Measurements from ENCODE around the gene TMBIM4. TPM values are rescaled to one million over a fixed set of nuclear protein-coding genes. Genes with fewer than 3 reads are reported as not detected.

Gene TMBIM4
- total and polyA plus RNA-seq, 10 of the 15 experiments (the other 5 are each of a cell fraction or from before 2014, with no cell fraction given): 38.8 to 341 (median 82.8) TPM

DNA sequence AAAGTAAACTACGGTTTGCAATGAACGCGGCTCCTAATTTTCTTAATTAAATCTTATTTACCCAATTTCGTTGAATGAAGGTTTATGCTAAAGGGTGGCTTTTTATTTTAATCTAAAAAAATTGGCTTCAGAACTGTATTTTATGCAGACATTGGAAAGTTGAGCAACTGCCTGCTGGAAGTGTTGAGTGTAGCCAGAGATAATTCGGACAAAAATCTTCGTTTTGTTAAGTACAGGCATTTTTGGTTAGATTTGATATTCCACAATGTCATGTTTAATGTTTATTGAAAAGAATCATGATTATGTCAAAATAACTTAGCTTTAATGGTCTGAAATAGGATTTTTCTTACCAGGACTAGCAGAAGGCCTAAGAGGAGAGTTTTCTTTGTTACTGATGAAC is 20.1 kb upstream of the TMBIM4 start:
- intact Hi-C loops (cut with micrococcal nuclease; ENCODE audit: unreplicated experiment): loop anchor here (2.0 kb wide), 1 partner anchor 21 kb away; the partner anchor contains the start of gene TMBIM4
- DNase-seq (ENCODE audit: low read depth, low spot score) (no peak), FAIRE-seq (no peak), ATAC-seq (no peak)
- no TSS peak for BruUV-seq (replicated peaks)
- Histone ChIP-seq H3K4me3 (peak overlapping the region; percentile 55; the same call in 1 of the 2 replicates), H3K36me3 (ENCODE audit: control insufficient read depth in 2 of 2, insufficient read depth in 2 of 2, low read length in 1 of 2) (no peaks in the 10 kb centered on the region; a peak in 1 of 4 replicates), H3K9ac (ENCODE audit: control insufficient read depth, insufficient read depth, low read length) (peak overlapping the region; percentile 75; the same call in 1 of the 2 replicates), H3K79me2 (ENCODE audit: control insufficient read depth, insufficient read depth, low read length) (peaks cover 8% of the 10 kb centered on the region), H3K27me3 (replicated peaks in 1 of 2; ENCODE audit: control insufficient read depth in 2 of 2, insufficient read depth in 2 of 2, low read length in 1 of 2) (peaks cover 0 to 5% of the 10 kb centered on the region in 2 experiments; a peak in 1 of 4 replicates), H2AFZ (ENCODE audit: control insufficient read depth, low read depth, low read length) (no peak overlapping the region; the same call in 1 of the 2 replicates), H3K4me2 (ENCODE audit: control insufficient read depth, insufficient read depth) (peak overlapping the region; percentile 90), H3K27ac (ENCODE audit: control insufficient read depth, insufficient read depth) (peak overlapping the region; percentile 56), H3K4me1 (ENCODE audit: control insufficient read depth, insufficient read depth, low read length) (peaks cover 17% of the 10 kb centered on the region), H3K9me3 (replicated peaks; ENCODE audit: control insufficient read depth, insufficient read depth, low read length) (no peaks in the 10 kb centered on the region; the same call in 2 of the 3 replicates), H4K20me1 (ENCODE audit: control insufficient read depth, insufficient read depth) (no peaks in the 10 kb centered on the region)
- CTCF ChIA-PET: interaction anchor here (0.8 to 2.7 kb wide), 4 partner anchors 13 to 59 kb away, joined by 3 to 9 read pairs (median 4); partner anchors contain the start of gene TMBIM4
- SMC1A ChIA-PET (ENCODE audit: uncharacterized antibody, unreplicated experiment): interaction anchor here (0.8 to 2.5 kb wide), 13 partner anchors 8 to 124 kb away, joined by 3 to 21 read pairs (median 7); partner anchors contain the start of gene LLPH
- 84% methylated on average over 6 of the region's 6 CpGs for WGBS (ENCODE audit: insufficient coverage, insufficient replicate concordance, low lambda C conversion rate, missing lambda C conversion rate)
- in situ Hi-C loops (cut with MboI): no loop called here
- RAD21 ChIA-PET (ENCODE audit: unreplicated experiment): interaction anchor here (1.9 to 2.0 kb wide), 2 partner anchors 21 to 25 kb away, joined by 6 to 14 read pairs; partner anchors contain the start of gene TMBIM4
- POLR2A ChIA-PET: interaction anchor here (0.9 to 1.9 kb wide), 4 partner anchors 12 to 141 kb away, joined by 3 to 5 read pairs (median 4); no protein-coding TSS in a partner anchor
- no peak for TF ChIP-seq NR2C2 (IDR thresholded peaks at IDR 0.05; ENCODE audit: borderline replicate concordance, control insufficient read depth, insufficient read length, low read depth)
- TF ChIP-seq NFIC (IDR thresholded peaks at IDR 0.05; ENCODE audit: low read depth, low read length): no peak
- TF ChIP-seq CREB1 (IDR thresholded peaks at IDR 0.05; ENCODE audit: low read depth): no peak
- no peak for TF ChIP-seq HDAC6 (IDR thresholded peaks at IDR 0.05; ENCODE audit: unreplicated experiment)
- no peak for TF ChIP-seq RUNX3 (IDR thresholded peaks at IDR 0.05; ENCODE audit: low read length)
- no peak for TF ChIP-seq SMAD5 (IDR thresholded peaks at IDR 0.05; ENCODE audit: low read depth)
- TF ChIP-seq TCF12 (IDR thresholded peaks at IDR 0.05; ENCODE audit: low read depth, low read length): no peak
- no peak for TF ChIP-seq NFXL1 (IDR thresholded peaks at IDR 0.05; ENCODE audit: borderline replicate concordance)

All from GM12878 (cell line).